Suprapubic skin (tissue), 4 donors: ENCODE measurements around the gene MBD4.
A peak's percentile ranks its signal among the peaks of the same experiment; 100 is the strongest.

Source experiments
- CTCF ChIP-seq, 2 donors: fragments of 200-600 bp in 1 of 2; fragments of 450-650 bp in 1 of 2; sonication (generic) in 1 of 2; IDR thresholded peaks; one replicate each; pipeline ENCODE4 v1.5.1; 2016 to 2019; ENCODE audit warnings: antibody characterized with exemption in 2 of 2, mild to moderate bottlenecking in 1 of 2, moderate library complexity in 1 of 2
- EP300 ChIP-seq: sonication (generic); formaldehyde crosslinking; IDR thresholded peaks from one replicate; pipeline ENCODE4 v1.6.1; 2017; ENCODE audit warnings: antibody characterized with exemption
- POLR2A ChIP-seq, 2 donors: fragments of 450-650 bp; IDR thresholded peaks; one replicate each; pipeline ENCODE4 v1.6.1; 2017; ENCODE audit warnings: antibody characterized with exemption in 2 of 2, mild to moderate bottlenecking in 2 of 2, moderate library complexity in 2 of 2
- POLR2AphosphoS5 ChIP-seq, 3 donors: sonication (generic); formaldehyde crosslinking; IDR thresholded peaks; one replicate each; pipeline ENCODE4 v1.6.1; 2017; ENCODE audit warnings: antibody characterized with exemption in 3 of 3

GRCh38 chr3:129383292-129383860 lies 56.4 kb downstream of the MBD4 start:
- TF ChIP-seq POLR2A (IDR thresholded peaks at IDR 0.05) = no peak
- no peak for TF ChIP-seq EP300
- TF ChIP-seq CTCF (IDR thresholded peaks at IDR 0.05) = peak; percentile 44 to 55
- TF ChIP-seq POLR2AphosphoS5 (IDR thresholded peaks at IDR 0.05) = no peak
